C4-2B (cell line): Measurements from ENCODE around the gene DAB1.

Experiments
- H3K27ac ChIP-seq: fragments of 450-650 bp; 2 replicates; pipeline ENCODE4 v1.5.1; 2017
- CTCF ChIP-seq: fragments of 450-650 bp; conservative IDR thresholded peaks from 2 replicates; pipeline ENCODE4 v1.5.1; 2017; ENCODE audit warnings: mild to moderate bottlenecking
- ZFX ChIP-seq: fragments of 450-650 bp; IDR thresholded peaks from 2 replicates; pipeline ENCODE4 v1.6.1; 2017

Gene DAB1

DNA sequence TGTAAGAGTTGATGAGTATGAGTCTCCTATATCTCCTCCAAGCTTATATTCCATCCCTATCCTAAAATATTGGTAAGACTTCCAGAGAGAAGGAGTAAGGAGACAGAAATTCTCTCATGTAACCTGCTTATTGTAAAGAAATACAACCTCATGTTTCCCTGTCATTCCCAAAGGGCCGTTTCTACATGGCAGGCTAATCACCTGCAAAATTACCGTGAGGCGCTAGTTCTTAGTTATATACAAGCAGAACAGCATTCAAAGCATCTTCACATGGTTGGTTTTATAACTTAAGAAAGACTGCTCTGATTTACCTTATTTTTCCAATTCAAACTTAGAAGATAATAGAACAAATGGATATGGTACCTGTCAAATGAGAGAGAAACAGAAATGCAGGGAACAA lies 42.9 kb downstream of the DAB1 start:
- TF ChIP-seq ZFX (no peak), CTCF (no peak)
- no peak overlapping the region for H3K27ac ChIP-seq

DNA sequence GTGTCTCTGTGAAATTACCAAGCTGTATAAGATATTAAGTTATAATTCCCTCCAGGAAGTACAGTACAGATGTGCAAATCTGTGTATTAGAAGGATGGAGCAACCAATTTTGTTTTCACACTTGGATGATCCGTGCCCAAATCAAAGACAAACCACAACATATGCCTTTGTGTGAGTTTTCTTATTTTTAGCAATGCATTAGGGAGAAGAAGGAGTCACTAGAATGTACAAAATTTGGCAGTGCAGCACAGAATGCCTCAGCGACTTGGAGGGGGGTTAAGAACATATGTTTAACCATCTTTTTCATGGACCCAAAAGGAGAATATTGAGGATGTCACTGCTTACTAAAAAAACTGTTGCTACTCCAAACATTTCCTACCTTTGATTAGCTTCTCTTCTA lies 45.3 kb downstream of the DAB1 start:
- H3K27ac ChIP-seq: no peak overlapping the region
- TF ChIP-seq ZFX (no peak), CTCF (no peak)

GRCh38 chr1:57377339-57378139 lies 46.3 kb downstream of the DAB1 start:
- TF ChIP-seq CTCF (no peak), ZFX (no peak)

GRCh38 chr1:57376041-57376440 lies 47.8 kb downstream of the DAB1 start:
- H3K27ac ChIP-seq: no peak overlapping the region
- TF ChIP-seq ZFX (no peak), CTCF (no peak)

More at GRCh38 chr1:57377339-57378139, 46.3 kb downstream of the DAB1 start:
- H3K27ac ChIP-seq: no peak overlapping the region

DNA sequence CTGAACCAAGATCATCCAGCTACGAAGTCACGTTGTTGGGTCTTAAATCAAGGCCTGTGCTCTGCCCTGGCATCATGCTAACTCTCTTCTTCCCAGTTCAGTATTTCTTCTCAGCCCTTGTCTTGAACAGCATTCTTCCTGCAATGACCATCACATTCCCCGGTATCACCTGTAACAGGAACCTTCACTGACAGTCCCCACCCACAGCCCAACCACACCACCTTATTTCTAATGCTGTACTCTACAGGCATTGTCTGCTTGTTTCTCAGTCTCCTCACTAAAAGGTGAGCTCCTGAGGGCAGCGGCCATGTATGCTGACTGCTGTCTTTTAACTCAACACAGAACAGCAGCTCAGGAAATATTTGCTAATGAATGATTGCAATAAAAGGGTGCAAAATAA lies 54.0 kb downstream of the DAB1 start:
- H3K27ac ChIP-seq: no peak overlapping the region
- no peak for TF ChIP-seq ZFX
- TF ChIP-seq CTCF: no peak

DNA sequence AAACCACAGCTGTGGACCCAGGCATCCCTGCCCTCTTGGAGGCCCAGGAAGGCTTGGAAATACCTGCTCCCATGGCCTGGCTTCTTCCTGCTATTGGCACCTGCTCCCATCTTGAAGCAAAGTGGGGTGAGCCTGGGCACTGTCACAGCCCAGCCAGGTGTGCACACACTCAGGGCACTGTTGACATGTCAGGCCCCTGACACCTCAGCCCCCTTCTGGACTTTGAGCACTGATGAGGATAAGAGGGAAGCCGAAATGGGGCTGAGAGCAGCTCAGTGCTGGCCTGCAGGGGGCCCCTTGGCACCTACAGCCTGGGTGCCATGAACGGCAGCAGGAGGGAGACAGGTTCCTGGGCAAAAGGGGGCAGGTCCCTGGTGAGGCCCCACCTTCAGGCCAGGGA lies 55.9 kb downstream of the DAB1 start:
- TF ChIP-seq CTCF: no peak
- no peak for TF ChIP-seq ZFX
- no peak overlapping the region for H3K27ac ChIP-seq

DNA sequence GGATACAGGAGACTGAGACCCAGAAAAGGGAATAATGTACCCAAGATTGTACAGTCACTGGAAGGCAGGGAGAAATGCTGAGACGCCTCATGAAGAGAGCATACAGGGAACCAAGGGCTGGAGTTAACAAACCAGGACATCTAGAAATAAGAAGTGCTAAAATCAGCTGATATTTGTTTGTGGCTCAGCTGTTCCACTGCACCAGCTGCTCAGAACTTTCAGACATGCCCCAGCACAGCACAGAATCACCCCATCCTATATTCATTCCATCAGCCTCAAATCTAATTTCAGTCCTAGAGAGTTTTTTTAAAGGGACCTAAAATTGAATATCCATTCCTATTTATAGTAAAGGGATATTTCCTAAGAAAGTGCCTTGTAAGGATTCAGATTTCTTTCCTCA lies 60.2 kb downstream of the DAB1 start:
- TF ChIP-seq ZFX (no peak), CTCF (no peak)
- no peak overlapping the region for H3K27ac ChIP-seq
